Tibial artery (tissue), 4 donors: ENCODE data around the gene TMTC4.
A peak's percentile ranks its signal among the peaks of the same experiment; 100 is the strongest.
"Not testable (repeated sequence)": the region's sequence is repeated elsewhere in the genome, so short reads cannot be mapped to it uniquely, and the experiment has no call there.

Source experiments
- DNase-seq, 2 donors: peaks; one replicate each; pipeline ENCODE4 v3.0.0-alpha.2; 2019
- H3K27ac ChIP-seq, 2 donors: fragments of 200-600 bp; sonication (generic) in 1 of 2; 1 replicate in 1 of 2; 2 replicates in 1 of 2; pipeline ENCODE4 v1.5.1; 2018 to 2019; ENCODE audit warnings: mild to moderate bottlenecking in 1 of 2
- H3K27me3 ChIP-seq, 2 donors: fragments of 200-600 bp; sonication (generic) in 1 of 2; one replicate each; pipeline versions ENCODE4 v1.5.1 to v1.6.0; 2016 to 2019
- H3K36me3 ChIP-seq, 3 donors: fragments of 200-600 bp; sonication (generic) in 2 of 3; one replicate each; pipeline ENCODE4 v1.5.1; 2016 to 2019; ENCODE audit warnings: mild to moderate bottlenecking in 2 of 3
- H3K4me1 ChIP-seq, 4 donors: fragments of 200-600 bp; sonication (generic) in 2 of 4; 1 replicate in 3 of 4; 2 replicates in 1 of 4; pipeline ENCODE4 v1.5.1; 2016 to 2019
- H3K4me3 ChIP-seq, 2 donors: fragments of 200-600 bp; sonication (generic) in 1 of 2; 1 replicate in 1 of 2; 2 replicates in 1 of 2; pipeline ENCODE4 v1.5.1; 2018 to 2019; ENCODE audit warnings: mild to moderate bottlenecking in 2 of 2
- H3K9me3 ChIP-seq, 3 donors: fragments of 200-600 bp; sonication (generic) in 1 of 3; one replicate each; pipeline ENCODE4 v1.5.1; 2016 to 2019
- intact Hi-C: fragments of 100-400 bp; cut with DNase I; formaldehyde crosslinking; loops from one replicate; pipeline ENCODE4 v1.15.0; 2023; ENCODE audit warnings: low total_unique reads
- TF ChIP-seq, protein P1 (sequence below), 2 experiments: fragments of 200-600 bp in 1 of 2; fragments of 450-650 bp in 1 of 2; IDR thresholded peaks; one replicate each; pipeline ENCODE4 v1.5.1; 2017 to 2019; ENCODE audit warnings: antibody characterized with exemption in 2 of 2, mild to moderate bottlenecking in 1 of 2, moderate library complexity in 1 of 2

The TMTC4 gene

DNA sequence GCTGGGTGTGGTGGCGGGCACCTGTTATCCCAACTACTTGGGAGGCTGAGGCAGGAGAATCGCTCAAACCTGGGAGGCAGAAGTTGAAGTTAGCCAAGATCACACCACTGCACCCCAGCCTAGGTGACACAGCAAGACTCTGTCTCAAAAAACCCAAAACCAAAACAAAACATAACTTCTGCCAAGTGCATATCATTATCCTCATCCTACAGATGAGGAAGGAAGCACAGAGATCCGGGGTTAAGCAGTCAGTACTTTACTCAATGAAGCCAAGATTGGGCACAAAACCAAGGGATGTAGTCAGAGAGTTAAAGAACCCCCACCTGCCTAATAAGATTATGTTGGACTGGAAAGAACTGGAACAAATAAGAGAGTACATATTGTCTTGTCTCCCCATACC is 5.5 kb upstream of the TMTC4 start:
- H3K36me3 ChIP-seq: no peaks in the 10 kb centered on the region
- H3K27ac ChIP-seq: no peak overlapping the region
- TF ChIP-seq, protein P1, sequence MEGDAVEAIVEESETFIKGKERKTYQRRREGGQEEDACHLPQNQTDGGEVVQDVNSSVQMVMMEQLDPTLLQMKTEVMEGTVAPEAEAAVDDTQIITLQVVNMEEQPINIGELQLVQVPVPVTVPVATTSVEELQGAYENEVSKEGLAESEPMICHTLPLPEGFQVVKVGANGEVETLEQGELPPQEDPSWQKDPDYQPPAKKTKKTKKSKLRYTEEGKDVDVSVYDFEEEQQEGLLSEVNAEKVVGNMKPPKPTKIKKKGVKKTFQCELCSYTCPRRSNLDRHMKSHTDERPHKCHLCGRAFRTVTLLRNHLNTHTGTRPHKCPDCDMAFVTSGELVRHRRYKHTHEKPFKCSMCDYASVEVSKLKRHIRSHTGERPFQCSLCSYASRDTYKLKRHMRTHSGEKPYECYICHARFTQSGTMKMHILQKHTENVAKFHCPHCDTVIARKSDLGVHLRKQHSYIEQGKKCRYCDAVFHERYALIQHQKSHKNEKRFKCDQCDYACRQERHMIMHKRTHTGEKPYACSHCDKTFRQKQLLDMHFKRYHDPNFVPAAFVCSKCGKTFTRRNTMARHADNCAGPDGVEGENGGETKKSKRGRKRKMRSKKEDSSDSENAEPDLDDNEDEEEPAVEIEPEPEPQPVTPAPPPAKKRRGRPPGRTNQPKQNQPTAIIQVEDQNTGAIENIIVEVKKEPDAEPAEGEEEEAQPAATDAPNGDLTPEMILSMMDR (IDR thresholded peaks at IDR 0.05): no peak
- H3K4me3 ChIP-seq: no peak overlapping the region
- H3K9me3 ChIP-seq: no peaks in the 10 kb centered on the region
- intact Hi-C loops: no loop called here
- no peak for DNase-seq
- H3K27me3 ChIP-seq: no peaks in the 10 kb centered on the region
- H3K4me1 ChIP-seq: peaks cover 0 to 6% (median 3%) of the 10 kb centered on the region in 4 donors

DNA sequence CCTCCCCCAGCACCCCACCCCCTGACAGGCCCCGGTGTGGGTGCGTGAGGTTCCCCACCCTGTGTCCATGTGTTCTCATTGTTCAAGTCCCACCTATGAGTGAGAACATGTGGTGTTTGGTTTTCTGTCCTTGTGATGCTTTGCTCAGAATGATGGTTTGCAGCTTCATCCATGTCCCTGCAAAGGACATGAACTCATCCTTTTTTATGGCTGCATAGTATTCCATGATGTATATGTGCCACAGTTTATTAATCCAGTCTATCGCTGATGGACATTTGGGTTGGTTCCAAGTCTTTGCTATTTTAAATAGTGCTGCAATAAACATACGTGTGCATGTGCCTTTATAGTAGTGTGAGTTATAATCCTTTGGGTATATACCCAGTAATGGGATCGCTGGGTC is 2.5 kb upstream of the TMTC4 start:
- H3K27ac ChIP-seq, DNase-seq, H3K4me3 ChIP-seq, H3K36me3 ChIP-seq, H3K9me3 ChIP-seq, H3K27me3 ChIP-seq: not testable (repeated sequence)
- peaks cover 0 to 20% (median 13%) of the 10 kb centered on the region in 4 donors for H3K4me1 ChIP-seq
- intact Hi-C loops: loop anchor here (10.0 kb wide), 1 partner anchor 722 kb away; no protein-coding TSS in a partner anchor

DNA sequence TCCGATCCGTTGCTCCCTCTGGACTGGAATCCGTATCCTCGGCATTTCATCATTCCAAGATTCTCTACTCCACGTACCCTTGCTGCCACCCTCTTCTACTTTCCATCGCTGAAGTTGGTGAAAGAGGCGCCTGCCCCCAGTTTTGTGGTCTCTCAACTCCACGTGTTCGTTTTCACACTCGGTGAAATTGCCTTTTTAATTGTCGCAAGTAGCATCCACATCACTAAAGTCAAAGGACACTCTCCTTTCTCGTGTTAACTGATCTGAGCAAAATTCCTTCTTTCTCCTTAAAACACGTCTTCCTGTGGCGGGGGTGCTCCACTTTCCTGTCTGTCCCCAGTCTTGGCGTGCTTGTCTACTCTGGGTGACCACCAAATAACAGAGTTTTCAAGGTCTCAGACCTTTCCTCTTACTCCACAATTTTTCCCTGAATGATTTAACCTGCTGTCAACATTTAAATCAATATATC is 1.1 kb upstream of the TMTC4 start:
- Histone ChIP-seq H3K27ac (peak overlapping the region; percentile 74 to 84), H3K9me3 (no peaks in the 10 kb centered on the region), H3K4me3 (peak overlapping the region; percentile 89 to 94), H3K4me1 (peaks cover 0 to 20% (median 13%) of the 10 kb centered on the region in 4 donors), H3K27me3 (no peaks in the 10 kb centered on the region), H3K36me3 (no peaks in the 10 kb centered on the region)
- DNase-seq: no peak
- intact Hi-C loops: loop anchor here (10.0 kb wide), 1 partner anchor 721 kb away; no protein-coding TSS in a partner anchor
- TF ChIP-seq, protein P1 (IDR thresholded peaks at IDR 0.05): no peak

DNA sequence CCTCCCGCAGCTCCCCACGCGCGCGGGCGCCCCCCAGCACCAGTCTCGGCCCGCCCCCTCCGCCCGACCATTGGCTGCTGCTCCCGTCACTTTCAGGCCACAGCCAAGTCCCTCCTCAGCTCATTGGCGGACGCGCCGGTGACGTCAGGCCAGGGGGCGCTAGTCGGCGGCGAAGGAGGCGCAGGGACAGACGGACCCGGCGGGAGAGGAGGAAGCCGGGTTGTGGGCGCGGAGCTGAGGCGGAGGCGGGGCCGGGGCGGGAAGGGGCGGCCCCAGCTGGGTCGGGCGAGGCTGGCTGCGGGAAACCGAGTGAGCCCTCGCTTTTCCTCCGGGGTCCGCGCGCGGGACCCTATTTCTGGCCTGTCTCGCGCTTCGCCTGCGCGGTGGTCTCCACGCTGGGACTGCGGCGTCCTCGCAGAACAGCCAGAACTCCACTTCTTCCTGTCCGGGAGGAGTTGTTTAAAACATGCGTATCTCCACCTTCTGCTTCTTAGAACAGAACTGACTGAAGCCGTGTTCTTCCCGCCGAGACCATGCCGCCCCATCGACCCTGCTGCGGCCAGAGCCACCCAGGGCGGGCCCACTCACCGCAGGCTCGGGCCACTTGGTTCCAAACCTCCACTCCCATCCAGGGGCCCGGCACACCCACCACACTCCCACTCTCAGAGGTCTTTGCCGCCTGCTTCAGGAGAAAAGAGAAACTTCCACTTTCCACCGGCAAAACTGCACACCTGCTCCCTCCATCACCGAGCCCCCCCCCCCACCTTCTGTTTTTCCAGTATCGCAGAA is 471 bp upstream of the TMTC4 start:
- Histone ChIP-seq H3K27ac (peak overlapping the region; percentile 74 to 84), H3K4me1 (peaks cover 0 to 20% (median 13%) of the 10 kb centered on the region in 4 donors), H3K9me3 (no peaks in the 10 kb centered on the region), H3K27me3 (no peaks in the 10 kb centered on the region), H3K36me3 (no peaks in the 10 kb centered on the region), H3K4me3 (peak overlapping the region; percentile 89 to 94)
- intact Hi-C loops: loop anchor here (10.0 kb wide), 1 partner anchor 720 kb away; no protein-coding TSS in a partner anchor
- DNase-seq: peak; percentile 99 to 100
- TF ChIP-seq, protein P1 (IDR thresholded peaks at IDR 0.05): peak in 1 of 2 experiments; percentile 28

DNA sequence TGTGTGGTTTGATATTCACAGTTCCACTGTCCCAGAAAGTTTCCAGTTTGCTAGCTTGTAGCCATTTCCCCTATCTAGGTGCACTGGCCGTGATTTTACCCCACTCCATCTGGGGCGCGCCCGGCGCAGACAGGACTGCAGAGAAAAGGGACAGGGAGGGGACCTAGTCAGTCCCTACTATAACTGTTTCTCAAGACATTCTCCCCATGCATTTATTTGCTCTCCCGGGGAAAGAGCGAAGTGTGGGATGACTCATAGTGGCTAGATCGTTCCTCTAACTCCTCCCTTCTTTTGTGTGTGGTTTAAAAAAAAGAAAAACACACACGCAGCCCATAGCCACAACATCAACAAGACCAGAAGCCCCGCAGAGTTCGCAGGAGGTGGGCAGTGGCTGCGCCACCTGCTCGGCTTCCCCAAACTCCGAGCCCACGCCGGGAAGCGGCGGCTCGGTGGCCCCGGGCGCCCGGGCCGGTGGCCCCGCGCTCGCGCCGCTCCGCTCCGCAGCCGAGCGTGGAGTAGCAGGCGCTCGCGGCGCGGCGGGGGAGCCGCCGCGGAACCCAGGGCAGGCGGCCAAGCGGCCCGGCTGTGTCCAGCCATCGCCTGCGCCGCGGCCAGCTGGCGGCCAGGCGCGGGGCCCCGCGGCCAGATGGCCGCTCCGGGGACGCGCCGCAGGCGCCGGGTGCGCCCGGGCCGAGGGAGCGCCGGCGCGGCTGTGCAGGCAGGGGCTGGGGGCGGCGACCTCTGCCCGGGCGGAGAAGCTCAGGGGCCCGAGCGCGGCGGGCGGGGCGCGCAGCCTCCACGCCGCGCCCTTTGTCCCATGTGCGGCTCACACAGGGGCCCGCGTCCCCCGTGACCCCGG is 653 bp downstream of the TMTC4 start:
- peak in 1 of 2 donors; percentile 73 for DNase-seq
- Histone ChIP-seq H3K9me3 (no peaks in the 10 kb centered on the region), H3K27me3 (no peaks in the 10 kb centered on the region), H3K4me3 (peak overlapping the region; percentile 89 to 94), H3K4me1 (peaks cover 0 to 20% (median 13%) of the 10 kb centered on the region in 4 donors), H3K27ac (peak overlapping the region; percentile 74 to 84), H3K36me3 (no peaks in the 10 kb centered on the region)
- TF ChIP-seq, protein P1 (IDR thresholded peaks at IDR 0.05): no peak
- intact Hi-C loops: loop anchor here (10.0 kb wide), 1 partner anchor 719 kb away; no protein-coding TSS in a partner anchor
